Stimulated activated CD8-positive, alpha-beta memory T cell treated with anti-CD3 and anti-CD28 coated beads, Interleukin-4, amount 100 ng/mL, for 4 hours (primary cell): ENCODE measurements around the gene CAMK1G.

Source experiments
- DNase-seq, 2 donors: peaks; one replicate each; pipeline ENCODE4 v3.0.0-alpha.2; 2020; ENCODE audit warnings: low read depth in 2 of 2, low spot score in 1 of 2

Gene CAMK1G

DNA sequence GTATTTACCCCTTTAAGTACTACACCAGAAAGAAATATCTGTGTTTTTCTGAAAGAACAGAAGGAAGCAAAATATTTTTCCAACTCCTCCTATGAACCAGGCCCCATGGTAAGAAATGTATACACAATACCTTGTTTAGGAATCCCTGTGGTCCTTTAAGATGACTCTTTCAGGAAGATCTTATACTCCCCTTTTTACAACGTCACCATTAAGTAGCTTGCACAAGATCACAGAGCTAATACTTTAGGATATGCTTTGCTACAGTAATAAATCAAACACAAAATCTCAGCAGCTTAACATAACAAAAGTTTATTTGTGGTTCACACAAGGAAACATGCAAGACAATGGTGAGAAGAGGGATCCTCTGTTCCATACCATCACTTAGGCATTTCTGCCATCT lies 77.6 kb downstream of the CAMK1G start:
- DNase-seq = no peak

DNA sequence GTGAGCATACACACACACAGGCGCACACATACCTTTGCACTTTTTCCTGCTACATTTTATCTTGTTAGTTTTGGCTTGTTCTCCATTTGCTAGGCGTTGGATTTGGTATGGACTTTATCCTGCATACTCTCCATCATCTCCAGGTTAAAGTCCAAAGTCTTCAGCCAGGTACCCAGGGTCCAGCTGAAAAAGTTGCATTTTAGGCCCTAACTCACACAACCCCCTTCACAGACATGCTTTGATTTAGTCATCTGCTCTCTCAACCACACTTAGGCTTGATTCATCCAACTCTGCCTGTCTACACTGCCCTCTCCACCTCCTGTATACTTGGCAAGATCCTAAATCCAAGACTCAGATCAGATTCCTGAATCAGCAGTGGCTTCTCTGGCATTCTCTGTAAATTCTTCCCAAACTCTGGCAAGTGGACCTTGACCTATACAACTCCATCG lies 79.4 kb downstream of the CAMK1G start:
- DNase-seq = no peak
